NCI-H460 (cell line): ENCODE measurements around the gene LRMDA. TPM values are rescaled to one million over a fixed set of nuclear protein-coding genes. Genes with fewer than 3 reads are reported as not detected.

Experiments
- DNase-seq: peaks from one replicate; pipeline ENCODE4 v3.0.0-alpha.2; 2016; ENCODE audit warnings: low read depth; ENCODE audit errors: extremely low read depth
- total RNA-seq: library from RNA; depleted of rRNA; stranded (reverse); fragments of >200 nt; shearing (Covaris generic); gene quantifications from 2 replicates; pipeline ENCODE4 v1.2.3, GENCODE V29; 2014

Gene LRMDA
- total RNA-seq, 1 experiment from 2014 or later: 0.99 TPM

- no peak for DNase-seq
Observed at GRCh38 chr10:76155961-76156360, 724.5 kb downstream of the LRMDA start.

GRCh38 chr10:76160446-76161300 is 729.2 kb downstream of the LRMDA start:
- no peak for DNase-seq

- DNase-seq: no peak
Observed at GRCh38 chr10:76161301-76161582, 729.8 kb downstream of the LRMDA start.

- no peak for DNase-seq
Observed at GRCh38 chr10:76168437-76168836, 737.0 kb downstream of the LRMDA start.

- DNase-seq: no peak
Observed at GRCh38 chr10:76169246-76169645, 737.8 kb downstream of the LRMDA start.

- DNase-seq: no peak
Observed at GRCh38 chr10:76172020-76172419, 740.6 kb downstream of the LRMDA start.

GRCh38 chr10:76175533-76176165 is 744.2 kb downstream of the LRMDA start:
- no peak for DNase-seq

- no peak for DNase-seq
Observed at GRCh38 chr10:76176166-76176550, 744.7 kb downstream of the LRMDA start.

- no peak for DNase-seq
Observed at GRCh38 chr10:76177936-76178335, 746.5 kb downstream of the LRMDA start.

GRCh38 chr10:76178532-76179292 is 747.3 kb downstream of the LRMDA start:
- no peak for DNase-seq

- DNase-seq: no peak
Observed at GRCh38 chr10:76179806-76180205, 748.4 kb downstream of the LRMDA start.

- no peak for DNase-seq
Observed at GRCh38 chr10:76184647-76185046, 753.2 kb downstream of the LRMDA start.

- no peak for DNase-seq
Observed at GRCh38 chr10:76185471-76186301, 754.3 kb downstream of the LRMDA start.

- no peak for DNase-seq
Observed at GRCh38 chr10:76188216-76188615, 756.8 kb downstream of the LRMDA start.

- DNase-seq: no peak
Observed at GRCh38 chr10:76190634-76191270, 759.3 kb downstream of the LRMDA start.

- DNase-seq: no peak
Observed at GRCh38 chr10:76191336-76191735, 759.9 kb downstream of the LRMDA start.

GRCh38 chr10:76192151-76192550 is 760.7 kb downstream of the LRMDA start:
- DNase-seq: no peak

GRCh38 chr10:76192694-76193320 is 761.4 kb downstream of the LRMDA start:
- no peak for DNase-seq

- no peak for DNase-seq
Observed at GRCh38 chr10:76195654-76196390, 764.4 kb downstream of the LRMDA start.
